H9 (cell line): ENCODE results near the gene ATP5F1B. TPM values are rescaled to one million over a fixed set of nuclear protein-coding genes. Genes with fewer than 3 reads are reported as not detected.

Source experiments
- DNase-seq: peaks from one replicate; pipeline ENCODE4 v3.0.0-alpha.2; 2017
- H2AFZ ChIP-seq: one replicate; pipeline ENCODE4 v1.6.1; 2013; ENCODE audit warnings: mild to moderate bottlenecking, low read length, control low read depth, moderate library complexity
- H2AK5ac ChIP-seq: 2 replicates; pipeline ENCODE4 v1.6.1; 2013; ENCODE audit warnings: low read length, control low read depth, mixed read lengths; ENCODE audit not compliant: insufficient read length
- H2BK120ac ChIP-seq: one replicate; pipeline ENCODE4 v1.6.1; 2013; ENCODE audit warnings: low read depth, mild to moderate bottlenecking, low read length, control low read depth, inconsistent platforms; ENCODE audit not compliant: poor library complexity, severe bottlenecking
- H2BK12ac ChIP-seq: 2 replicates; pipeline ENCODE4 v1.6.1; 2013; ENCODE audit warnings: low read length, control low read depth, mixed read lengths, low read depth; ENCODE audit not compliant: insufficient read length
- H2BK15ac ChIP-seq: 2 replicates; pipeline ENCODE4 v1.6.1; 2013; ENCODE audit warnings: low read depth, low read length, control low read depth
- H2BK20ac ChIP-seq: one replicate; pipeline ENCODE4 v1.6.1; 2013; ENCODE audit warnings: low read depth, mild to moderate bottlenecking, low read length, control low read depth, inconsistent platforms; ENCODE audit not compliant: poor library complexity, severe bottlenecking
- H2BK5ac ChIP-seq: 2 replicates; pipeline ENCODE4 v1.6.1; 2013; ENCODE audit warnings: low read length, control low read depth, mixed read lengths; ENCODE audit not compliant: insufficient read length
- H3K14ac ChIP-seq: 2 replicates; pipeline ENCODE4 v1.6.1; 2013; ENCODE audit warnings: low read length, control low read depth; ENCODE audit not compliant: insufficient read depth
- H3K18ac ChIP-seq: 2 replicates; pipeline ENCODE4 v1.6.1; 2013; ENCODE audit warnings: low read depth, mild to moderate bottlenecking, mixed read lengths, low read length, control low read depth; ENCODE audit not compliant: insufficient read length
- H3K23ac ChIP-seq: 2 replicates; pipeline ENCODE4 v1.6.1; 2013; ENCODE audit warnings: low read length, control low read depth, mixed read lengths, low read depth; ENCODE audit not compliant: insufficient read length
- H3K23me2 ChIP-seq: 2 replicates; pipeline ENCODE4 v1.6.1; 2013; ENCODE audit warnings: low read depth, mild to moderate bottlenecking, mixed read lengths, low read length, control low read depth; ENCODE audit not compliant: insufficient read length, poor library complexity, severe bottlenecking
- H3K27ac ChIP-seq: 2 replicates; pipeline ENCODE4 v1.5.1; 2013; ENCODE audit warnings: low read length, control low read depth, mixed read lengths, low read depth; ENCODE audit not compliant: insufficient read length
- H3K27me3 ChIP-seq: 2 replicates; pipeline ENCODE4 v1.6.1; 2013; ENCODE audit warnings: low read length, control low read depth, inconsistent platforms; ENCODE audit not compliant: insufficient read depth
- H3K4ac ChIP-seq: 2 replicates; pipeline ENCODE4 v1.6.1; 2013; ENCODE audit warnings: low read depth, mild to moderate bottlenecking, control low read depth, inconsistent platforms, low read length, moderate library complexity
- H3K4me1 ChIP-seq: 2 replicates; pipeline ENCODE4 v1.6.1; 2013; ENCODE audit warnings: low read length, control low read depth, inconsistent platforms; ENCODE audit not compliant: insufficient read depth
- H3K4me2 ChIP-seq: 2 replicates; pipeline ENCODE4 v1.6.1; 2013; ENCODE audit warnings: low read length, control low read depth, mixed read lengths; ENCODE audit not compliant: insufficient read length, insufficient read depth
- H3K56ac ChIP-seq: 2 replicates; pipeline ENCODE4 v1.6.1; 2013; ENCODE audit warnings: low read depth, mild to moderate bottlenecking, mixed read lengths, low read length, control low read depth; ENCODE audit not compliant: insufficient read length
- H3K79me1 ChIP-seq: 2 replicates; pipeline ENCODE4 v1.6.1; 2013; ENCODE audit warnings: low read depth, mild to moderate bottlenecking, moderate library complexity, low read length, control low read depth, inconsistent platforms; ENCODE audit not compliant: insufficient read depth, poor library complexity, severe bottlenecking
- H3K79me2 ChIP-seq: 2 replicates; pipeline ENCODE4 v1.6.1; 2013; ENCODE audit warnings: low read length, control low read depth, inconsistent platforms; ENCODE audit not compliant: insufficient read depth
- H3K9ac ChIP-seq: 2 replicates; pipeline ENCODE4 v1.6.1; 2013; ENCODE audit warnings: low read length, control low read depth, mixed read lengths; ENCODE audit not compliant: insufficient read length; ENCODE audit errors: extremely low read depth
- H3K9me3 ChIP-seq: one replicate; pipeline ENCODE4 v1.6.1; 2013; ENCODE audit warnings: low read depth, low read length, inconsistent platforms; ENCODE audit not compliant: control insufficient read depth
- H3T11ph ChIP-seq: one replicate; pipeline ENCODE4 v1.6.1; 2013; ENCODE audit warnings: mild to moderate bottlenecking, low read length, control low read depth, inconsistent platforms
- H4K20me1 ChIP-seq: one replicate; pipeline ENCODE4 v1.6.1; 2013; ENCODE audit not compliant: control insufficient read depth, insufficient read length, insufficient read depth
- H4K5ac ChIP-seq: 2 replicates; pipeline ENCODE4 v1.6.1; 2013; ENCODE audit warnings: low read depth, mild to moderate bottlenecking, mixed read lengths, low read length, control low read depth; ENCODE audit not compliant: insufficient read length
- H4K8ac ChIP-seq: replicated peaks from 2 replicates; pipeline ENCODE4 v1.6.1; 2013; ENCODE audit warnings: low read length, control low read depth, mixed read lengths, low read depth; ENCODE audit not compliant: insufficient read length
- H4K91ac ChIP-seq: 2 replicates; pipeline ENCODE4 v1.6.1; 2013; ENCODE audit warnings: low read depth, mild to moderate bottlenecking, moderate library complexity, mixed read lengths, low read length, control low read depth; ENCODE audit not compliant: insufficient read length
- H3K27ac Mint-ChIP-seq, 3 experiments: 2 replicates in 2 of 3; 3 replicates in 1 of 3; pipeline ENCODE4 v1.8.0; 2020 to 2021; ENCODE audit warnings: mixed read lengths in 3 of 3, mild to moderate bottlenecking in 1 of 3, moderate library complexity in 1 of 3
- H3K27me3 Mint-ChIP-seq: 2 replicates; pipeline ENCODE4 v1.8.0; 2021; ENCODE audit warnings: low read depth, mild to moderate bottlenecking, moderate library complexity, mixed read lengths
- H3K36me3 Mint-ChIP-seq, 3 experiments: 2 replicates in 2 of 3; 3 replicates in 1 of 3; pipeline ENCODE4 v1.8.0; 2020 to 2021; ENCODE audit warnings: low read depth in 3 of 3, mixed read lengths in 3 of 3; ENCODE audit not compliant: insufficient read depth in 1 of 3
- H3K4me1 Mint-ChIP-seq, 2 experiments: 2 replicates each; pipeline ENCODE4 v1.8.0; 2020; ENCODE audit warnings: mixed read lengths in 2 of 2
- H3K4me3 Mint-ChIP-seq, 2 experiments: 2 replicates in 1 of 2; 3 replicates in 1 of 2; pipeline ENCODE4 v1.8.0; 2020 to 2021; ENCODE audit warnings: mild to moderate bottlenecking in 2 of 2, mixed read lengths in 2 of 2, moderate library complexity in 1 of 2
- H3K9me3 Mint-ChIP-seq, 2 experiments: 2 replicates in 1 of 2; 3 replicates in 1 of 2; pipeline ENCODE4 v1.8.0; 2020; ENCODE audit warnings: mild to moderate bottlenecking in 2 of 2, mixed read lengths in 2 of 2, moderate library complexity in 1 of 2
- WGBS: extraction: QIAGEN DNeasy Blood & Tissue Kit; methylation state at CpG from one replicate; pipeline ENCODE4 v1.1.7; 2013; ENCODE audit warnings: missing lambda C conversion rate, low lambda C conversion rate, mixed read lengths; ENCODE audit not compliant: insufficient read length; ENCODE audit errors: extremely low coverage; 5-methylcytosine and 5-hydroxymethylcytosine counted together
- total RNA-seq: library from RNA; stranded (reverse); gene quantifications from 2 replicates; pipeline ENCODE4 v1.2.1, GENCODE V29; 2021
- TF ChIP-seq, protein P1 (sequence below): fragments of 200-600 bp; sonication (generic); conservative IDR thresholded peaks from 3 replicates; pipeline ENCODE4 v1.8.0; 2021; ENCODE audit warnings: antibody characterized with exemption, mild to moderate bottlenecking

The ATP5F1B gene
- total RNA-seq, 1 experiment from 2014 or later = 927 TPM

DNA sequence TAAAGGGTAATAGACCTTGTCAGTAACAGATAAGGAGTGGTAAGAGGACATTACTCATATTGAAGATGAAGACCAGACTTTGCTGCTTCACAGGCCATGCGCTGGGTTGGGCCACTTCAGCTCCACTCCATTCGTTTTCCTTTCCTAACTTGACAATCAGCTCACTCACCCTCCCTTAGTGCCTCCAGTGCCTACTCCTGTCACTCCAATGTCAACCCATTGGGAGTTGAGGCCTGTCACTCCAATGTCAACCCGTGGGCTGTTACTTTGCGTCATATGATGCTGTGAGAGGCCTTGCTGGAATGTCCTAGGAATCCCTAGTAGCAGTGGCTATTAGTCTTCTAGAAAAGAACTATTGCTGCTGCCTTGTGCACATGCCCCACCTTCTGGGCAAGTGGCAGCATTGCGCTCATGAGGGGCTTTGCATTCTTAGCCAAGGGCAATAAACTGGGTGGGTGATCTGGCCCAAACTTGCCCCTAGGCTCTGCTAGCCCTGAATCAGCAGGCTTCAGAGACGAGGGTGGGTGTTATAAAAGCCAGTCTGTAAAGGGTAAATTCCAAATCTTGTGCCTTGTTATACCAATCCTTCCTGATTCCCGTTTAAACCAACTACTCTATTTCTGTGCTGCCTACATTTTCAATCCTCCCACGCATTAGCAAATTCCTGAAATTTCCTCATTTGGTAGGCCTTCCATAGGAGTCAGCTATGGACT, 51.7 kb downstream of the ATP5F1B start:
- H3K27ac Mint-ChIP-seq = peak overlapping the region; percentile 90 to 92 (median 91); a peak in 6 of 7 replicates

More for the DNA sequence above, 51.7 kb downstream of the ATP5F1B start:
- H3K9me3 Mint-ChIP-seq = no peaks in the 10 kb centered on the region
- H3K36me3 Mint-ChIP-seq = peaks cover 12 to 27% (median 23%) of the 10 kb centered on the region in 3 experiments; a peak in 6 of 7 replicates
- Histone ChIP-seq H2BK12ac (no peak overlapping the region), H3K27ac (no peak overlapping the region), H2BK15ac (no peak overlapping the region), H3K23me2 (no peaks in the 10 kb centered on the region), H3T11ph (no peak overlapping the region), H3K79me1 (no peaks in the 10 kb centered on the region), H3K9me3 (no peaks in the 10 kb centered on the region), H4K8ac (no peak overlapping the region), H3K14ac (no peak overlapping the region), H4K20me1 (peaks cover 3% of the 10 kb centered on the region), H4K91ac (no peak overlapping the region), H3K4me1 (no peaks in the 10 kb centered on the region; the same call in 1 of the 2 replicates), H3K4ac (no peak overlapping the region), H4K5ac (no peak overlapping the region), H3K23ac (no peak overlapping the region), H2BK5ac (no peak overlapping the region), H3K4me2 (no peak overlapping the region), H2BK20ac (no peak overlapping the region), H3K56ac (no peak overlapping the region), H3K9ac (no peak overlapping the region), H3K27me3 (no peaks in the 10 kb centered on the region), H2BK120ac (no peak overlapping the region), H2AK5ac (no peak overlapping the region), H3K18ac (no peak overlapping the region), H3K79me2 (no peaks in the 10 kb centered on the region), H2AFZ (no peak overlapping the region)
- no CpG with 5 or more reads among the region's 8 CpGs for WGBS
- peak; percentile 91 for DNase-seq
- H3K27me3 Mint-ChIP-seq = no peaks in the 10 kb centered on the region
- no peak overlapping the region for H3K4me3 Mint-ChIP-seq
- peaks cover 19 to 32% of the 10 kb centered on the region in 2 experiments for H3K4me1 Mint-ChIP-seq
- TF ChIP-seq, protein P1, sequence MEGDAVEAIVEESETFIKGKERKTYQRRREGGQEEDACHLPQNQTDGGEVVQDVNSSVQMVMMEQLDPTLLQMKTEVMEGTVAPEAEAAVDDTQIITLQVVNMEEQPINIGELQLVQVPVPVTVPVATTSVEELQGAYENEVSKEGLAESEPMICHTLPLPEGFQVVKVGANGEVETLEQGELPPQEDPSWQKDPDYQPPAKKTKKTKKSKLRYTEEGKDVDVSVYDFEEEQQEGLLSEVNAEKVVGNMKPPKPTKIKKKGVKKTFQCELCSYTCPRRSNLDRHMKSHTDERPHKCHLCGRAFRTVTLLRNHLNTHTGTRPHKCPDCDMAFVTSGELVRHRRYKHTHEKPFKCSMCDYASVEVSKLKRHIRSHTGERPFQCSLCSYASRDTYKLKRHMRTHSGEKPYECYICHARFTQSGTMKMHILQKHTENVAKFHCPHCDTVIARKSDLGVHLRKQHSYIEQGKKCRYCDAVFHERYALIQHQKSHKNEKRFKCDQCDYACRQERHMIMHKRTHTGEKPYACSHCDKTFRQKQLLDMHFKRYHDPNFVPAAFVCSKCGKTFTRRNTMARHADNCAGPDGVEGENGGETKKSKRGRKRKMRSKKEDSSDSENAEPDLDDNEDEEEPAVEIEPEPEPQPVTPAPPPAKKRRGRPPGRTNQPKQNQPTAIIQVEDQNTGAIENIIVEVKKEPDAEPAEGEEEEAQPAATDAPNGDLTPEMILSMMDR = peak; percentile 91
